ENCODE measurements around the gene OR1J2.

OR1J2 gene

GRCh38 chr9:122510502-122510901 is at the start of gene OR1J2:
Gene OR1J2 (plus strand): TSS chr9:122510802. CDS start chr9:122510802, 0 bp downstream.
- Mint-ChIP-seq H3K4me3 (no peak within 1 kb of the TSS), H3K4me1 (no peaks in the 10 kb centered on the region), H3K27me3 (ENCODE audit: low read depth) (peaks cover 38% of the 10 kb centered on the region), H3K27ac (no peak within 1 kb of the TSS), H3K9me3 (no peaks in the 10 kb centered on the region), H3K36me3 (ENCODE audit: low read depth) (no peaks in the 10 kb centered on the region)
- no peak for TF ChIP-seq CTCF (IDR thresholded peaks at IDR 0.05; ENCODE audit: unreplicated experiment in 3 of 3)

- peaks cover 6% of the 10 kb centered on the region for H3K9me3 Mint-ChIP-seq
- H3K4me3 Mint-ChIP-seq, result no peak overlapping the region
- H3K27ac Mint-ChIP-seq, result no peak overlapping the region
- peaks cover 74% of the 10 kb centered on the region for H3K27me3 Mint-ChIP-seq (ENCODE audit: low read depth)
- TF ChIP-seq CTCF (IDR thresholded peaks at IDR 0.05; ENCODE audit: unreplicated experiment in 3 of 3), result no peak
- H3K36me3 Mint-ChIP-seq (ENCODE audit: low read depth), result no peaks in the 10 kb centered on the region
- no peaks in the 10 kb centered on the region for H3K4me1 Mint-ChIP-seq
These were observed 46.6 kb upstream of the OR1J2 start for GRCh38 chr9:122463828-122464632.

GRCh38 chr9:122464633-122465567 is 45.7 kb upstream of the OR1J2 start:
- H3K4me1 Mint-ChIP-seq, result no peaks in the 10 kb centered on the region
- H3K4me3 Mint-ChIP-seq, result peak overlapping the region in 2 of 3 experiments; percentile 40 to 62
- no peaks in the 10 kb centered on the region for H3K36me3 Mint-ChIP-seq (ENCODE audit: low read depth)
- H3K27ac Mint-ChIP-seq, result no peak overlapping the region
- H3K27me3 Mint-ChIP-seq (ENCODE audit: low read depth), result peaks cover 82% of the 10 kb centered on the region
- H3K9me3 Mint-ChIP-seq, result peaks cover 6% of the 10 kb centered on the region
- peak; percentile 71 to 78 (median 76) for TF ChIP-seq CTCF (IDR thresholded peaks at IDR 0.05; ENCODE audit: unreplicated experiment in 3 of 3)

GRCh38 chr9:122466456-122466855 is 44.1 kb upstream of the OR1J2 start:
- Mint-ChIP-seq H3K4me1 (no peaks in the 10 kb centered on the region), H3K27me3 (ENCODE audit: low read depth) (peaks cover 82% of the 10 kb centered on the region), H3K9me3 (peaks cover 1% of the 10 kb centered on the region), H3K27ac (no peak overlapping the region), H3K36me3 (ENCODE audit: low read depth) (no peaks in the 10 kb centered on the region), H3K4me3 (no peak overlapping the region)
- TF ChIP-seq CTCF (IDR thresholded peaks at IDR 0.05; ENCODE audit: unreplicated experiment in 3 of 3), result no peak

- Mint-ChIP-seq H3K4me3 (no peak overlapping the region), H3K9me3 (no peaks in the 10 kb centered on the region), H3K36me3 (ENCODE audit: low read depth) (no peaks in the 10 kb centered on the region), H3K27me3 (ENCODE audit: low read depth) (peaks cover 66% of the 10 kb centered on the region), H3K4me1 (no peaks in the 10 kb centered on the region), H3K27ac (no peak overlapping the region)
- TF ChIP-seq CTCF (IDR thresholded peaks at IDR 0.05; ENCODE audit: unreplicated experiment in 3 of 3), result no peak
These were observed 41.9 kb upstream of the OR1J2 start for GRCh38 chr9:122468735-122469134.

All from nephron (organoid).